Esophagus mucosa (tissue), 1 donor: ENCODE data around the gene RSL24D1. TPM values are rescaled to one million over a fixed set of nuclear protein-coding genes. Genes with fewer than 3 reads are reported as not detected.
"Not testable (repeated sequence)": the region's sequence is repeated elsewhere in the genome, so short reads cannot be mapped to it uniquely, and the experiment has no call there.

Source experiments
- ATAC-seq: fragments of 200-7000 bp; cut with Tn5 transposase; one replicate; pipeline ENCODE4 v1.9.1; 2020
- total RNA-seq: library from RNA; stranded (reverse); gene quantifications from one replicate; pipeline ENCODE4 v1.2.4, GENCODE V29; 2023
- donor health status: DM: yes; HTN: yes; CAD: no.

Gene RSL24D1
- total RNA-seq, 1 donor from 2014 or later, result 47.7 TPM

GRCh38 chr15:55204464-55204863 lies 7.7 kb upstream of the RSL24D1 start:
- no peak for ATAC-seq

- ATAC-seq, result no peak
Measured at GRCh38 chr15:55202206-55202605, 5.5 kb upstream of the RSL24D1 start.

- ATAC-seq, result no peak
Measured at GRCh38 chr15:55198706-55199105, 2.0 kb upstream of the RSL24D1 start.

- ATAC-seq, result no peak
Measured at GRCh38 chr15:55197719-55198118, 978 bp upstream of the RSL24D1 start.

GRCh38 chr15:55197362-55197705 lies 593 bp upstream of the RSL24D1 start:
- ATAC-seq, result no peak

- no peak for ATAC-seq
Measured at GRCh38 chr15:55195996-55196395, 745 bp downstream of the RSL24D1 start.

GRCh38 chr15:55194256-55194655 lies 2.5 kb downstream of the RSL24D1 start:
- no peak for ATAC-seq

GRCh38 chr15:55186331-55186730 lies 10.4 kb downstream of the RSL24D1 start:
- ATAC-seq, result no peak

GRCh38 chr15:55183679-55184078 lies 13.1 kb downstream of the RSL24D1 start:
- no peak for ATAC-seq

GRCh38 chr15:55179141-55179540 lies 17.6 kb downstream of the RSL24D1 start:
- no peak for ATAC-seq

GRCh38 chr15:55170361-55170760 lies 26.4 kb downstream of the RSL24D1 start:
- ATAC-seq, result no peak

GRCh38 chr15:55168350-55168974 lies 28.3 kb downstream of the RSL24D1 start:
- peak; percentile 69 for ATAC-seq

GRCh38 chr15:55164284-55164683 lies 32.5 kb downstream of the RSL24D1 start:
- ATAC-seq, result no peak

- ATAC-seq, result no peak
Measured at GRCh38 chr15:55151631-55152030, 45.1 kb downstream of the RSL24D1 start.

- not testable (repeated sequence) for ATAC-seq
Measured at GRCh38 chr15:55143132-55143531, 53.6 kb downstream of the RSL24D1 start.

- no peak for ATAC-seq
Measured at GRCh38 chr15:55133972-55134371, 62.8 kb downstream of the RSL24D1 start.

GRCh38 chr15:55132672-55133071 lies 64.1 kb downstream of the RSL24D1 start:
- no peak for ATAC-seq

Other genes with a start within 250 kb of the RSL24D1 start
- 12.6 TPM for gene RAB27A, start 92.9 kb upstream of the RSL24D1 start, total RNA-seq
- gene PIGBOS1, start 122.2 kb upstream of the RSL24D1 start, total RNA-seq, result 4.5 TPM
- 9.1 TPM for gene PIGB, start 122.3 kb upstream of the RSL24D1 start, total RNA-seq
- gene CCPG1, start 211.4 kb upstream of the RSL24D1 start, total RNA-seq, result 9.9 TPM
- not detected for gene PIERCE2, start 211.6 kb upstream of the RSL24D1 start, total RNA-seq